ENCODE measurements around the gene GRIN1.

The GRIN1 gene

GRCh38 chr9:137138722-137139467, at the start of gene GRIN1:
GRIN1 (plus strand) TSS chr9:137139154; CDS start chr9:137139487, 333 bp downstream.
- in situ Hi-C loops (cut with MboI; ENCODE audit: low sequenced_read_pairs), result no loop called here

- in situ Hi-C loops (cut with MboI; ENCODE audit: low sequenced_read_pairs), result no loop called here
Observed at GRCh38 chr9:137089232-137089947, 49.6 kb upstream of the GRIN1 start.

- in situ Hi-C loops (cut with MboI; ENCODE audit: low sequenced_read_pairs), result no loop called here
Observed at GRCh38 chr9:137095664-137096517, 43.1 kb upstream of the GRIN1 start.

- in situ Hi-C loops (cut with MboI; ENCODE audit: low sequenced_read_pairs), result no loop called here
Observed at GRCh38 chr9:137096785-137097546, 42.0 kb upstream of the GRIN1 start.

GRCh38 chr9:137097761-137098462, 41.0 kb upstream of the GRIN1 start:
- in situ Hi-C loops (cut with MboI; ENCODE audit: low sequenced_read_pairs), result no loop called here

- in situ Hi-C loops (cut with MboI; ENCODE audit: low sequenced_read_pairs), result no loop called here
Observed at GRCh38 chr9:137099231-137099630, 39.7 kb upstream of the GRIN1 start.

- in situ Hi-C loops (cut with MboI; ENCODE audit: low sequenced_read_pairs), result no loop called here
Observed at GRCh38 chr9:137103206-137103999, 35.6 kb upstream of the GRIN1 start.

- in situ Hi-C loops (cut with MboI; ENCODE audit: low sequenced_read_pairs), result no loop called here
Observed at GRCh38 chr9:137105814-137106661, 32.9 kb upstream of the GRIN1 start.

GRCh38 chr9:137106662-137107250, 32.2 kb upstream of the GRIN1 start:
- in situ Hi-C loops (cut with MboI; ENCODE audit: low sequenced_read_pairs), result no loop called here

- in situ Hi-C loops (cut with MboI; ENCODE audit: low sequenced_read_pairs), result no loop called here
Observed at GRCh38 chr9:137107312-137107921, 31.5 kb upstream of the GRIN1 start.

- in situ Hi-C loops (cut with MboI; ENCODE audit: low sequenced_read_pairs), result no loop called here
Observed at GRCh38 chr9:137107982-137108381, 31.0 kb upstream of the GRIN1 start.

- in situ Hi-C loops (cut with MboI; ENCODE audit: low sequenced_read_pairs), result no loop called here
Observed at GRCh38 chr9:137108608-137109249, 30.2 kb upstream of the GRIN1 start.

- in situ Hi-C loops (cut with MboI; ENCODE audit: low sequenced_read_pairs), result no loop called here
Observed at GRCh38 chr9:137109250-137110146, 29.5 kb upstream of the GRIN1 start.

- in situ Hi-C loops (cut with MboI; ENCODE audit: low sequenced_read_pairs), result no loop called here
Observed at GRCh38 chr9:137110147-137110910, 28.6 kb upstream of the GRIN1 start.
